Measurements from ENCODE around the gene PAX3. TPM values are rescaled to one million over a fixed set of nuclear protein-coding genes. Genes with fewer than 3 reads are reported as not detected.

The PAX3 gene
- total RNA-seq, 2 donors from 2014 or later, result not detected

DNA sequence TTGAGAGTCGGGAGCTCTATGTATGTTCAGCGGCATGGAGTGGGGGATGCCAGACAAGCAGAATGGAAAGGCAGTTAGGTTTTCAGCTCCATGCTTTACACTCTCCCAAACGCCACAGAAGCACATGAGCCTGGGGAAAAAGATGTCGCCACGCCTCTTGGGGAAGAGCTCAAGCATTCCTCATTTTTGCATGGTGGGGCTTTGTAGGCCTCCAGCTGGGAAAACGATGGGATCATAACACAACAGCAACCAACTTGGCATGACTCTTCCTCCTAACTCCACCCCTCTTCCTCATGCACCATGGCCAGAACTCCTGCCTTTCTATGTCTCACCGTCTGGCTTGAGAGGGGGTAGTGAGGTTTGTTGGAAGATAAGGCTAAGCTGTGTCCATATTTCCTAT lies 102.6 kb downstream of the PAX3 start:
- H3K27me3 ChIP-seq, result no peaks in the 10 kb centered on the region
- 43 to 54% methylated on average over 7 of the region's 7 CpGs for whole genome bisulfite sequencing, 2 donors
- intact Hi-C loops (cut with DNase I), result no loop called here
- no peaks in the 10 kb centered on the region for H3K9me3 ChIP-seq
- H3K4me3 ChIP-seq, result no peak overlapping the region
- TF ChIP-seq, protein P1, sequence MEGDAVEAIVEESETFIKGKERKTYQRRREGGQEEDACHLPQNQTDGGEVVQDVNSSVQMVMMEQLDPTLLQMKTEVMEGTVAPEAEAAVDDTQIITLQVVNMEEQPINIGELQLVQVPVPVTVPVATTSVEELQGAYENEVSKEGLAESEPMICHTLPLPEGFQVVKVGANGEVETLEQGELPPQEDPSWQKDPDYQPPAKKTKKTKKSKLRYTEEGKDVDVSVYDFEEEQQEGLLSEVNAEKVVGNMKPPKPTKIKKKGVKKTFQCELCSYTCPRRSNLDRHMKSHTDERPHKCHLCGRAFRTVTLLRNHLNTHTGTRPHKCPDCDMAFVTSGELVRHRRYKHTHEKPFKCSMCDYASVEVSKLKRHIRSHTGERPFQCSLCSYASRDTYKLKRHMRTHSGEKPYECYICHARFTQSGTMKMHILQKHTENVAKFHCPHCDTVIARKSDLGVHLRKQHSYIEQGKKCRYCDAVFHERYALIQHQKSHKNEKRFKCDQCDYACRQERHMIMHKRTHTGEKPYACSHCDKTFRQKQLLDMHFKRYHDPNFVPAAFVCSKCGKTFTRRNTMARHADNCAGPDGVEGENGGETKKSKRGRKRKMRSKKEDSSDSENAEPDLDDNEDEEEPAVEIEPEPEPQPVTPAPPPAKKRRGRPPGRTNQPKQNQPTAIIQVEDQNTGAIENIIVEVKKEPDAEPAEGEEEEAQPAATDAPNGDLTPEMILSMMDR (IDR thresholded peaks at IDR 0.05), result no peak
- no peak for TF ChIP-seq POLR2A (IDR thresholded peaks at IDR 0.05)
- no peaks in the 10 kb centered on the region for H3K36me3 ChIP-seq (replicated peaks in 1 of 2; ENCODE audit: insufficient read depth in 1 of 2, low read depth in 2 of 2)
- ATAC-seq (no peak), DNase-seq (no peak)
- no peaks in the 10 kb centered on the region for H3K4me1 ChIP-seq
- H3K27ac ChIP-seq, result no peak overlapping the region

DNA sequence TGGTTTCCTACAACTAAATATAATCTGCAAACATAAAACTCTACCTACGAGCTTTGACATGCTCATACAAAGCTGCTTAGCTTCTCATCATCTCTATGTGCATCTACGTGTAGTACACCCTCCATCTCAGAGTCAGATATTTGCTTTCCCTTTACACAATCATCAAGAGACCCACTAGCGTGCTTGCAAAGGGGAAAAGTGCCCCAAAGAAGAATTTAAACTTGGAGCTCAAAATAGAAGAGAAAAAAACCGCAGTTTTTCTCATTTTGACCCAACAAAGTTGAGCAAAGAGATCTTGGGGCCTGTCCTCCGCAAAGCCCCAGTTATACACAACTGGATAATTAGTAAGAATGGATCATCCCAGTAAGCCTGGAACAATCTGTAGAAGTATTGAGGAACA lies 104.1 kb downstream of the PAX3 start:
- intact Hi-C loops (cut with DNase I), result no loop called here
- Histone ChIP-seq H3K27me3 (no peaks in the 10 kb centered on the region), H3K9me3 (no peaks in the 10 kb centered on the region), H3K36me3 (replicated peaks in 1 of 2; ENCODE audit: insufficient read depth in 1 of 2, low read depth in 2 of 2) (no peaks in the 10 kb centered on the region), H3K4me1 (no peaks in the 10 kb centered on the region), H3K27ac (no peak overlapping the region), H3K4me3 (no peak overlapping the region)
- WGBS, 2 donors, result 54 to 59% methylated on average over 5 of the region's 5 CpGs
- DNase-seq (no peak), ATAC-seq (no peak)
- TF ChIP-seq, protein P1 (IDR thresholded peaks at IDR 0.05), result no peak

DNA sequence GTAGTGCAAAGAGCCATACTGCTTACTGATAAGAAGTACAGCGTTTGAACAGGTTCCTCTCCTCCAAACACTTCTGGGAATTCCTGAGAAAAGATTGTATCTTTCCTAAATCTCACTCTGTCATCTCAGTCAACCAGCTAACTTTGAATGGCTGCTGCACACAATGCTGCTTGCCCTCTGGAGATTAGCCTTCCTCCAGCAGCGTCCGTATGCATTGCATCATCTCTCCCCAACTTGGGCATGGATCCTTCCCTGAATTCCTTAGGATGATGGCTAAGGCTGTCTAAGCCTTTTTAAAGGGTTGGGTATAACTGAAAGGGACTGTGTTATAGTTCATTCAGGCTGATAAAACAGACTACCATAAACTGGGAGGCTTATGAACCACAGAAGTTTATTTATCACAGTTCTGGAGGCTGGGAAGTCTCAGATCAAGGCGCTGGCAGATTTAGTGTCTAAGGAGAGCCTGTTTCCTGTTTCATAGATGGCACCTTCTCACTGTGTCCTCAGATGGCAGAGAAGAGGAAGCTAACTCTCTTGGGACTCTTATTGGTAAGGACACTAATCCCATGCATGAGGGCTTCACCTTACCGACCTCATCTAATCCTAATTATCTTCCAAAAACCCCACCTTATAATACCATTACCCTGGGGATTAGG lies 105.3 kb downstream of the PAX3 start:
- TF ChIP-seq, protein P1 (IDR thresholded peaks at IDR 0.05), result no peak
- TF ChIP-seq POLR2A (IDR thresholded peaks at IDR 0.05), result no peak
- DNase-seq (no peak), ATAC-seq (no peak)
- H3K27ac ChIP-seq, result no peak overlapping the region
- no peaks in the 10 kb centered on the region for H3K36me3 ChIP-seq (replicated peaks in 1 of 2; ENCODE audit: insufficient read depth in 1 of 2, low read depth in 2 of 2)
- no peaks in the 10 kb centered on the region for H3K27me3 ChIP-seq
- 29% methylated on average over 5 of the region's 5 CpGs for WGBS, 2 donors
- H3K9me3 ChIP-seq, result no peaks in the 10 kb centered on the region
- intact Hi-C loops (cut with DNase I), result no loop called here
- H3K4me3 ChIP-seq, result no peak overlapping the region
- H3K4me1 ChIP-seq, result no peaks in the 10 kb centered on the region

DNA sequence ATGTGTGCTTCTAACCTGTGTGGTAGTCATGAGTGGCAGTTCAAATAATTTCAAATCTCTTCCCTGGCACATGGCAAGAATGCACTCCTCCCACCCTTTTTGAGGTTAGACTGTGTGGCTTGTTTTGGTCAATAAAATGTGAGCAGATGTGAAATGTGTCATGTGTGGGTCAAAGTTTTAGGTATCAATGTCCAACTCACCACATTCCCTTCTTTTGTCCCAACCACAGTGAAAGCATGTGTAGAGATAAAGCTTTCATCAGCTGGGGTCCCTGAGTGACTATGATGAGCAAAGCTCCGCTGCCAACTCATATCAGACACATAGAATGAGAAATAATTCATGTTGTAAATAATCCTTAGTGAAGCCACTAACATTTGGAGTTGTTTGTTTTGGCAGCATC lies 118.2 kb downstream of the PAX3 start:
- DNase-seq, result no peak
- intact Hi-C loops (cut with DNase I), result no loop called here
- no peaks in the 10 kb centered on the region for H3K9me3 ChIP-seq
- TF ChIP-seq POLR2A (IDR thresholded peaks at IDR 0.05), result no peak
- TF ChIP-seq, protein P1 (IDR thresholded peaks at IDR 0.05), result no peak
- no peaks in the 10 kb centered on the region for H3K27me3 ChIP-seq
- H3K27ac ChIP-seq, result no peak overlapping the region
- no peaks in the 10 kb centered on the region for H3K4me1 ChIP-seq
- ATAC-seq, result no peak
- H3K36me3 ChIP-seq (replicated peaks in 1 of 2; ENCODE audit: insufficient read depth in 1 of 2, low read depth in 2 of 2), result no peaks in the 10 kb centered on the region
- H3K4me3 ChIP-seq, result no peak overlapping the region
- 52 to 74% methylated on average over 1 of the region's 1 CpG for WGBS, 2 donors

DNA sequence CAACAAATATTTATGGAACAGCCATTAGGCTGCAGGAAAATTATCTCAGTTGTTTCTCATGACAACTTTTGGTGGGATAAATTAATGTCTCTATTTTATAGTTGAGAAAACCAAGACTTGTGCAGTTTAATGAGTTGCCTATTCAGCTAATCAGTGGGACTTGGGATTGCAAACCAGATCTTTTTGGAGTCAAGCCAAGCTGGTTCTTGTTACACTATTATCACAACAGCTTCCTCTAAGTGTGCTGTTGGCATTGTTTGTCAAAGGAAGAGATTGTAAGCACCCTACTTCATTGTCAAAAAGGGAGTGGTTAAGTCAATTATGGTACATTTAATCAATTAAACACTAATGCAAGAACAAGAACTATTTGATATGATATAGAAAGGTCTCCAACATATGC lies 119.2 kb downstream of the PAX3 start:
- H3K36me3 ChIP-seq (replicated peaks in 1 of 2; ENCODE audit: insufficient read depth in 1 of 2, low read depth in 2 of 2), result no peaks in the 10 kb centered on the region
- DNase-seq, result no peak
- no peak for ATAC-seq
- TF ChIP-seq POLR2A (IDR thresholded peaks at IDR 0.05), result no peak
- TF ChIP-seq, protein P1 (IDR thresholded peaks at IDR 0.05), result no peak
- no peaks in the 10 kb centered on the region for H3K4me1 ChIP-seq
- H3K9me3 ChIP-seq, result no peaks in the 10 kb centered on the region
- intact Hi-C loops (cut with DNase I), result no loop called here
- H3K27me3 ChIP-seq, result no peaks in the 10 kb centered on the region
- no peak overlapping the region for H3K27ac ChIP-seq
- H3K4me3 ChIP-seq, result no peak overlapping the region

Measured in body of pancreas (tissue), 4 donors.